Left hindlimb (tissue), 1 donor: ENCODE measurements around the gene TRIM28.

ENCODE experiments used
- DNase-seq: peaks from one replicate; pipeline ENCODE4 v3.0.0-alpha.2; 2018

The TRIM28 gene

DNA sequence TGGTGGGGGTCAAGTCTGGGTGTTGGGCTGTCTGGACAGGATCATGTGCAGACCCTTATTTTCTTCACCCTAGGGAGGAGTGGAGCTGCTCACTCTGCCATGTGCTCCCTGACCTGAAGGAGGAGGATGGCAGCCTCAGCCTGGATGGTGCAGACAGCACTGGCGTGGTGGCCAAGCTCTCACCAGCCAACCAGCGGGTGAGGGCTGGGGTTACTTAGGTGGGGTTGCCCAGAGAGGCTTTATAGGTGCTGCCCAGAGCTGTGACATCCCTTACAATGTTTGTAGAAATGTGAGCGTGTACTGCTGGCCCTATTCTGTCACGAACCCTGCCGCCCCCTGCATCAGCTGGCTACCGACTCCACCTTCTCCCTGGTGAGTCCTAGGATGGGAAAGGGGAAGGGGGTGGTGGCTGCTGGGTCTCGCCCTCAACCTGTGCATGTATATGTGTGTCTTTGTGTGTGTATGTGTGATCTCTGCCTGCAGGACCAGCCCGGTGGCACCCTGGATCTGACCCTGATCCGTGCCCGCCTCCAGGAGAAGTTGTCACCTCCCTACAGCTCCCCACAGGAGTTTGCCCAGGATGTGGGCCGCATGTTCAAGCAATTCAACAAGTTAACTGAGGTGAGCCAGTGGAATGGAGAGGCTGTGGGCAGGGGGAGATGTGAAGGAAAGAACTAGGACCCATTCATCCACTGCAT is 5.9 kb downstream of the TRIM28 start:
- DNase-seq, result no peak

DNA sequence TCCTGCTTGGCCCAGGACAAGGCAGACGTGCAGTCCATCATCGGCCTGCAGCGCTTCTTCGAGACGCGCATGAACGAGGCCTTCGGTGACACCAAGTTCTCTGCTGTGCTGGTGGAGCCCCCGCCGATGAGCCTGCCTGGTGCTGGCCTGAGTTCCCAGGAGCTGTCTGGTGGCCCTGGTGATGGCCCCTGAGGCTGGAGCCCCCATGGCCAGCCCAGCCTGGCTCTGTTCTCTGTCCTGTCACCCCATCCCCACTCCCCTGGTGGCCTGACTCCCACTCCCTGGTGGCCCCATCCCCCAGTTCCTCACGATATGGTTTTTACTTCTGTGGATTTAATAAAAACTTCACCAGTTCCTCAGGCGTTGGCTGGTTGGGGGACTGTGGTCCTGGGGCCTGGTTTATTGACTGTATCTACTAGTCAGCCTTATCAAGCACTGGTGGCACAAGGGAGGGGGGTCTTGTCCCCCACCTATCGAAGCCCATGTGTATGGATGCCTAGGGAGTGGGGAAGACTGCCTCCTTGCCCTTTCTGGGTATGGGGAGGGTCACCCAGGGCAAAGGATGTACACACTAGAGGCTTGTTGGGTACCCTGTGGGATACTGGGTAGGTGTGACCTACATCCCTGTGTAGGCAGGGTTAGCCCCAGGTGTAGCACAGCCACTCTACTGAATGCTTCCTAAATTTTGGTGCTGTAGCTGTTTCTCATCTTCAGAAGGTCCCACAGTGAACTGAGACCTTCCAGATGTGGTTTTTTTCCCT is 6.7 kb downstream of the TRIM28 start:
- DNase-seq, result no peak

DNA sequence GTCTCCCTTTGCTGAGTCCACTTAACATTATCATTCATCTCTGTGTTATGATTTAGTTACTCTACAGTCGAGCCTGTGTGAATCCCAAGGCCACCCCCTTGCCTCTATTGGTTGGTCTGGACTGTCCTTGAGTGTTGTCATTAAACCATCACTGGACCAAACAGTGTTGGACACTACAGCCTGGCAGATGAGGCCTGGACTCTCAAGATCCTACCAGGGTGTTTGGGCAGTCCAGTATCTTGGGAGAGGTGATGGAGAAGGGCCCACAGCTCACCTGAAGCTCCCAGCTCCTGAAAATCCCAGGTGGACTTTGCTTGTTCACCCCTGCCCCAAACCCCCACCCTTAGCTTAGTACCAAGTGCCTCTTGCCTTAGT is 7.2 kb downstream of the TRIM28 start:
- DNase-seq, result no peak

DNA sequence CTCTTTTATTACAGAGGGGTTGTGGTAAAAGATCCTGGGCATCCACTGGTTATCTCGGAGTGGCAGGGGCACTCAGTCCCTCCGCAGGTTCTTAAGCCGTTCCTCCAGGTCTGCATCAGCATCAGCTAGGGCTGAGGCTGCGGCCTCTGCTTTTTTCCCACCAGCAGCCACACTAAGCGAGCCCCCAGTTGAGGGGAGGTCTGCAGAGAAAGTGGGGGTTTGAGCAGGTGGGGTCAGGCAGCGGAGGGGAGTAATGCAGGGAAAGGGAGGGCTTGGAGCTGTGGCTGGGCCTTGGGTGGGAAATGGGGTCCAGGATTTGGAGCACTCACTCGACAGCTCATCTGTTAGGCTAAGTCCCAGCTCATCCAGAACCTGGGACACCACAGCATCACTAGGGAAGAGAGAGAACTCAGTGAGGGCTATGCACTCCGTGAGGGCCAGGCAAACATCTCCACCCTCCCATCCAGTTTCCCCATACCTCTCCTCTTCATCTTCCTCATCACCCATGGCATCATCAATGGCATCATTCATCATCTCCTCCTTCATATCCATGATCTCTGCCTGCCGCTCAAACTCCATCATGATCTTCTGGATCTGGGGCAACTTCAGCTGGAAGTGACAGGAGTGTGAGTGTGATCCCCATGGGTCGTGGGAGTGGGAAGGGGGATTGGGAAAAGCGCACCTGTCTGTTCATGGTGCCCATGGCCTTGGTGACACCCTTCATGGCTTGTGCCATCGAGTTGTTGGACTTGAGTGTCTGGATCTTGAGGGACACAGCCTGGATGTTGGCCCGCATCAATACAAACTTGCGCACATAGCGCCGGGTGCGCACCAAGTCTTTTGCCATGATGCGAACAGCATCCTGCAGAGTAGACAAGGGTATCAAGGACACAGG is 8.0 kb downstream of the TRIM28 start:
- no peak for DNase-seq

DNA sequence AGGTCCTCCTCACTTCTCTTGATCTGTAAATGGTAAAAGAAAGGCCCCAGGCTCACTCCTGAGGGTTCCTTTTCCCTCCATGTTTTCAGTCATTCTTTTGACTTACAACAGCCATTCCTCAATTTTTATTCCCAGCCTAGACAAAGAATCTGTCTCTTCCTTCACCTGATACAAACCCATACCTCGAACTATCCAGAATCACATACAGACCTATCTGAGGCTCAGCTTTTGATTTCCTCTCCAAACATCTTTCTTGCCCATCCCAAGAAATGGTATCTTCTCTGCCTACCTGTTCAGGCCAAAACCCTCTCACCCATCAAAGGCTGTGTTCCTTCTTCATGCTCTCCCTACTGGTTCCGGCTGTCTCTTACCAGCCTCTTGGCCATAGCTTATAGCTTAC is 8.8 kb downstream of the TRIM28 start:
- DNase-seq, result no peak

DNA sequence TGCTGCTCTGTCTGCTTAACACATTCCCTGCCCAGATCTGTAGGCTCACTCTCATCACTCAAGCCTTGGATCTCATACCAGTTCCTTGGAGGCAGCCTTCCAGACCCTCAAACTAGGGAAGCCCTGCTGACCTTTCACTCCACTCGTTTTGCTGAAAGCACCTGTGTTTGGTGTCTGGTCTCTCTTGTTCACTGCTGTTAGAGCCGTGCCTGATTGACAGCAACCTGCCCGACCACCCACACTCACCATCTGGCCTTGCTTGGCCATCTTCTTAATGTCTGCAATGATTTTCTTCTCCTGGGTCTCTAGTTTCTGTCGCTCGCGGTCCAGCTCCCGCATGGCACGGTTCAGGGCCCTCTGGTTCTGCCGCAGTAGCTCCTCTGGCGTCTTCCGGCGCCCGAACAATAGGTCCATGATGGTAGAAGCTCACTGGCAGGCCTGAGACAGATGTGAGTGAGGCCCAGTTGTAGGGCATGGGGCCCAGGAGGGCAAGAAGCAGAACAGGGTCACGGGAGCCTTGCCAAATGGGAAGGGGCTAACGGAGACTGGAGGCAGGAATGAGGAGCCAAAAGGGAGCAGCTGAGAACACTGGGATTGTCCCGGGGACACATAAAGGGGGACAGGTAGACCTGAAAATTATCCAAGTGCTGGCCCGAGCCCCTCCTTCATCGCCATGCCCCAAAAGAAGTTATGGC is 10.1 kb downstream of the TRIM28 start:
- no peak for DNase-seq

DNA sequence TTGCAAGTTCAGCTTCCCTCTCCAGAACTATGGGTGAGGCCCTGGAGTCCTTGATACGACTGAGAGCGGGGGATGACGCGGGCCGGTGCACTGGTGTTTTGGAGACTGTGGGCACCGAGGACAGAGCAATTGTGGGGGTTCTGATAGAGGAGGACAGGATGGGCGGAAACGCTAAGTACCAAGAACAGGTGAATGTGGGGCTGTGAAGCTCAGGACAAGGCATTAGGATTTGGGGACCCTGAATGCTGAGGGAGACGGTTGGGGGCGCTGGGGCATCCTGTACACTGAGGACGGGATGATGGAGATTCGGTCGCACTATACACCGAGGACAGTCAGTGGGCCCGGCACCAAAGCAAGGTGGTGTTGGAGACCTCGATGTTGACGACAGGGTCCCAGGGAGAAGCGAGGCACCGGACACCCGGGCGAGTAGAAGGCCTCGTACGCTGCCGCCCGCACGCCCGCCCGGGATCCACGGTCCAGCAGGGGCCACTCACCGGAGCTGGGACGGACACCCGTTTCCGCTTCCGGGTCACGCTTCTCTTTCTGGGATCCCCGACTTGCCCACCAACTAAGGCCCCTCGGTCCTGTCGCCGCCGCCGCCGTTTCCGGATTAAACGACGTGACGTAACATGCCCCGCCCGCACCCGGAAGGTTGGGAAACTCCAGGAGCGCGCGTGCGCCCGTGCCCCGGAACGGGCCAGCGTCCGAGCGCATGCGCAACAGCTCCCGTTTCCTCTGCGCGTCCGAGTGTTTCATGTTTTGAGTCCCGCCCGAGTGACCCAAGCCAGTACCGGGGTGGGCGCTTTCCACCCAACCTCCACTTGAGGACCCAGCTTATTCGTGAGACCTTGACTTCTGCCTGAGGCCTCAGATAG is 10.9 kb downstream of the TRIM28 start, which contains the start of gene CHMP2A:
CHMP2A (minus strand) TSS at position 612 of the 875 bp plus-strand sequence. CDS start 893 bp downstream, outside the sequence.
- DNase-seq, result peak; percentile 98

DNA sequence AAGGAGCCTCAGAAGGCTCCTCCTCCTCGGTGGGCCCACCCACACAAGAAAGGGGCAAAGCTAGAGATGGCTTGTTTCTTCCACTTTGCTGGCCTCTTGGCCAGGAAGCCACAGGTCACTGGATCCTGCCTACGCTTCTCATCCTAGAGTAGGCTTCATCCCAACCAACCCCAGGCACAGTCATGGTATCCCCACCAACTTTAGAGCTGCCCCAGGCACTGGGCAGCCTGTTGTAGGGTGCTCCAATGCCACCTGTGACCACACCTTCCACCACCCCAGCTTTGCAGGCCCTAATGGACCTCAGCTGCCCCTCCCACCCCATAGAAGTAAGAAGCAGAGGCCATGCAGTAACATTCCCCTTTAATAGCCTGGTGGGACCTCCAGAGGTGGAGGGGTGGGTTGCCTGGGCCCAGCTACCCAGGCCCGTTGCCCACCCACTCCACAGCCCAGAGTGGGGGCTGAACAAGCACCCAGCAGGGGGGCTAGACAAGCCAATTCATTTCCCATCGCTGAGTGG is 11.6 kb downstream of the TRIM28 start:
- DNase-seq, result no peak

DNA sequence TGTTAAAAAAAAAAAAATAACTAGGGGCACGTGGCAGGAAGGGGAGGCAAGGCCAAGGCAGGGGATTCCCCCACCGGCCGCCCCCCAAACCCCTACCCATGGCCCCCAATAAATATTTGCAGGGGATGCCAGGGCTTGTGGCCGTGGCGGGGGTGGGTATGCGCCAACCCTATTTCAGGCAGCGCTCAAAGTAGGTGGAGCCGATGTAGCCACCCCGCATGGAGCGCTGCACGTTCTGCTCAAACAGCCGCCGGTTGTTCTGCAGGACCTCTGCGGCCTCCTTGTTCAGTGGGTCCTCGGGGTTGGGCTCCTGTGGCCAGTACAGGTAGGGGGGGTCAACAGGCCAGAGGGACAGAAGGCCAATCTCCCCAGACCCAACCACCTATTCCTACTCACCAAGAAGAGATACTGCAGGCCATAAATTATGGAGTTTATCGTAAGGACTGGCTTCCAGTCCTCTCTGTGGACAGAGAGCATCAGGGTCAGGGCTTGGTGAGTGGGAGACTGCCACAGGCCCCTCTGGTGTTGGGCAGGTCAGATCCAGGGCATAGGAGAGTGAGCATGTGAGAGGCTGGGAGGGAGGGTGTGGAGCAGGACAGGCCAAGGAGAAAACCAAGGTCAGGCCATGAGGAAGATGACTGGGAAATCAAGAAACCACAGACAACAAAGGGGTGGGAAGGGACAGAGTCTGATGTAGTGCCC is 12.2 kb downstream of the TRIM28 start:
- no peak for DNase-seq

DNA sequence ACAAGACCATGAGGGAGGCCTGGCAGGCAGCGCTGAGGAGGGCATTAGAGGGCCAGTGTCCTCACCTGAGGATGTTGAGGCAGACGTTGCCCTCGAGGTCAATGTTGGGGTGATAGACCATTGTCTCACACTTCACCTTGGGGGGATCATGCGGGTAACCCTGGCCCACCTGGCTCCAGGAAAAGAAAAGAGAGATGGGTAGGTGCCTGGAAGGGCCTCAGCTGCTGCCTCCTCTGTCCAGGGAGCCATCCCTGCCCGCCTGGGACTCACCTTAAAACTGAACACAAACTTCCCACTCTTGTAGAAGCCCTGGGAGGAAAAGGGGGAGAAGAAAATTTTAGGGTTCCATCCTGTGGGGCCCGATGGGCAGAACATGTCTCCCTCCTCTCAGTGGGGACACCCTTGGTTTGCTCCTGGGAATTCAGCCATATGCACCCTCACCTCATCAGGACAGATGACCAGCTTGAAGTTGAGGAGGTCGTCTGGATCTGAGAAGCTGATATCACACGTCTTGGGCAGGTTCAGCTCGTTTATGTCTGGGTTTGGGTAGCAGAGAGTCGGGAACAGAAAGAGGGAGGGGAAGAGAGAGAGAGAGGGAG is 12.9 kb downstream of the TRIM28 start:
- DNase-seq, result no peak

DNA sequence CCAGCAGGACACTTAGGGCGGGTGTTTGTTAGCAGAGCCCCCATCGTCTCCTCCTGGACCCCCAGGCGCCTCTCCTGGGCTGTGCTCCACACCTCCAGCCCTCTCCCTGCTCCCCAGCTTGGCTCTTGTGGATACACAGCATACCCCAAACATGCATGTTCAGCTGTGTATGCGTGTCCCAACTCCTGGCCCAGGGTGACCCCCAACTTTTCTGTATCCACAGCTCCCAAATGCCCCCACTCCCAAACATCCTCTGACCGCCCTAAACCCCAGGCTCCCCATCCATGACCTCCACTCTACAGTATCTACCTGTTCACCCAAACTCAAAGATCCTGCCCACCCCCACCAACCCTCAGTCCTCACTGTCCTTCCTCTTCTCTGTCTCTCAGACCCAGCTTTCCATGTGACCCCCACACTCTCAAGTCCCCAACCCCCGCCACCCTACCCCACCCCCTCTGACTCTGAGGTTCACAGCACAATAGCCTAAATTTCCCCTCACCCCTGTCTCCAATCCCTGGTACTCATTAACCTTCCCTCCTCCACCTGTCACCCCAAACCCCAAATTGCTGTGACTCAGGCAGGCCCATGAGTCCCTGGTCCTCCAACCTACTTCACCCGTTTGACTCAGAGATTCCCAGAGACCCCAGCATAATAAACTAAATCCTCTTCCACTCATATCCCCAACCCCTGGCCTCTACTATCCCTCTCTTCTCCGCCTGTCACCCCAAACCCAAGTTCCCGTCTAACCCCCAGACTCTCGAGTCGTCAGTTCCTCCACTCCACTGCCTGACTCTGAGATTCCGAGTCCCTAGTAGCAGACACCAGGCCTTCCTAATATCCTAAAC is 13.6 kb downstream of the TRIM28 start:
- DNase-seq, result no peak

DNA sequence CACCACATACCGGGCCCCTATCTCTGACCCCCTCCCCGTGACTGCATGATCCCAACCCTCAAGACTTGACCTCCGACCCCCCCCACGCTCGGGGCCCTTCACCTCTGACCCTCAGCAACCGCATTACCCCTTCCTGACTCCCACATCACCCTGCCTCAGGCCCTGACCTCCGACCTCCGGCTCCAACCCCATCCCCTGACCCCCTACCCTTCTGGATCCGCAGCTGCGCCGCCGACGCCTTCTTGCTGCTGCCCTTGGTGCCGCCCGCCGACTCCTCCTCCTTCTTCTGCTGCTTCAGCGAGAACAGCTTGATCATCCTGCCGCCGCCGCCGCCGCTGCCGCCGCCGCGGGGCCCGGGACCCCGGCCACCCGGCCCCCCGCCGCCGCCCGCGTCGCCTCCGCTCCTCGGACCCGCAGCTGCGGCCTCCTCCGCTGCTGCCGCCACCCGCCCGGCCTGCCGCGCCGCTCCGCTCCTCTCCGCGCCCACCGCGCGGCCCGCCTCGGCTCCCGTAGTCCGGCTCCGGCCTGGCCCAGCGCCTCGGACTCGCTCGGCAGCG is 14.3 kb downstream of the TRIM28 start, which contains the start of gene UBE2M:
UBE2M (minus strand) TSS at position 546 of the 557 bp plus-strand sequence; CDS start at position 316, 230 bp downstream.
- no peak for DNase-seq

DNA sequence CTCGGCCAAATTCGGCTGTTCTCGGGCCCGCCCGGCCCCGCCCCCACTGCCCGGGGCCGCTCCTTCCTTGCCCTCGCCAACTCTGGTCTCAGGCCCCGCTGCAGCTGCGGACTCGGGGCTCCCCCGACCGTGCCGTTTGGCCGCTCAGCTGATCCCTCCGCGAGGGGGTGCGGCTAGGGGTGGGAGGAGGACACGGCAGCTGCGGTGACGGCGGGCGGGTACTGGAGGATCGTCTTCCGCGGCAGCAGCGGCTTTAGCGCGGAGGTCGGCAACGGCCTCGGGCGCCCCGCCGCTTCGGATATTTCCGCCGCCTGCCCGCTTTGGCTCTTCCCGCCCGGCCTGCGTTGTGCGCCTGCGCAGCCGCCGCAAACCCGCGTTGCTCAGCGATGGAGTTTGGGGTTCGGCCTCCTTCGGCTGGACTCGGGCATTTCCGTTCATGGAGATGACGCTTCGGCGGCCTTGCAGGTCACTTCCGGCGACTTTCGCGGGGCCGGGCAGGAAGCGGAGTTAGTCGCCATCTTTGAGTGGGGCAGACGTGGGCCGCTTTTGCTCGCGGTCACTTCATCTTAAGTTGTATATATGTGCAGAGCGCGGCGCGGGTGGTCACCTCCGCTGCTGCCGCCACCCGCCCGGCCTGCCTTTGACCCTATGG is 14.9 kb downstream of the TRIM28 start:
- peak; percentile 99 for DNase-seq

DNA sequence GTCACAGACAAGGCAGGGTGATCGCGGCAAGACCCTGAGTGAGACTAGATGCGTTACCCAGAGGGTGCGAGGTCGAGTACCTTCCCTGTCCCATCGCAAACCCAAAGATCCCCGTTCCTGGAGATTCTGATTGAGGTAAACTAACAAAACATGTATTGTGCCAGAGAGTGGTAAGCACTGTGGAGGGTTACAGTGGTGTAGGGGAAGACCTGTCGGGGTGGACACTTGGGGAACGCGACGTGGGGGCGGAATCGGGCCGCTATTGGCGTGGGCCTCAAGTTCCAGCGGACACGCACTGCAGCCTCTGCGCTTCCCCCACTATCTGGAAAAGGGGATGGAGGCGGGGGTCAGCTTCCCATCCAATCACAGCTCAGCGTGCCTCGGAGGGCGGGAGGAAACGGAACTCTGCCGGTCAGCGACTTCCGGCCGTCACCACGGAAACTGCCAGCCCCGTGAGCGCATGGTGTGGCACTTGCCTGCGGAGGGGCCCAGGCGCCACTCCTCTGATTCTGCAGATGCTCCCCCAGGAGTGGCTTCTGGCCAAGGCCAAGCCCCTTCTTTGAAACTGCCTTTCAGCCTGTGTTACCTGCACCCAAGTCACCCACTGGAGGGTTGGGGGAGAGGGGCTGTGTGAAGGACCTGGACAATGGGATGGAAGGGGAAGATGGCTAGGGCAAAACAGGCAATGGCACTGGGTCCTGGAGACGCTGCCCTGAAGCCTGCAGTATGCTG is 15.6 kb downstream of the TRIM28 start:
- peak; percentile 95 for DNase-seq

DNA sequence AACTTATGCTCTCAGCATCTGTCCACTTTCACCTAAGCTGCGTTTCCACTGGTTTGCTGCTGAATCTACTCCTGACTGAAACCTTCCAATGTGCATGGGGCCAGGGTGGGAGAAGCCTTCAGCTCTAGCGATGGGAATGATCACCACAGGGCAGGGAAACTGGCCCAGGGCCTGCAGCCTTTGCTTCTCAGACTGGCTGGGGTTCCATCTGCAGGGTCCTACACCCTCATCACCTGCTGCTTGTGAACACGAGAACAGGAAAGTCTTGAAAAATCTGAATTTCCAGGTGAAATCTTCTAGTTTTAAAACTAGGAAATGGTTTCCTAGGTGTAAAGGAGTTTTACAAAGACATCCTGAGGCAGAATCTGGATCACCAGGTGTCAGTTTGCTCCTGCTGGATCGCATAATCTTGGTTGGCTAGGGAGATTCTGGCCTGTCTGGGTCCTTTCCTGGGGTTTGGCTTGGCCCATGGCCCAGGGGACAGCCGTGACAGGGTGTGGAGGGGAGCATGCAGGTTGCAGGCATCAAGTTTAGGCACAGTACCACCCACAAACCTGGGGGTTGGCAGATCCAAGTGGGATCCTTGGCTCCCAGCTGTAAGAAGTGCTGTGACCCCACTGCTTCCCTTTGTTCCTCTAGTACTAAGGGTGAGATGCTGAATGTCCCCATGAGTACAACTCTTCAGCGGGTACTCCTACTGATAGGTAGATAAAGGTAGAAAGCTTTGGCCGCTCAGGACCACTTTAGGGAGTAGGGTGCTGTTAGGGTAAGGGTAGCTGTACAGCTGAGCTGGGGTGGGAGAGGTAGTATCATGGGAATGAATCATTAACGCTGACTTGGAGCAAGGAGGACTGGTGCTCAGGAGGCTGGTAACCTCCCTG is 16.4 kb downstream of the TRIM28 start:
- peak; percentile 17 for DNase-seq

DNA sequence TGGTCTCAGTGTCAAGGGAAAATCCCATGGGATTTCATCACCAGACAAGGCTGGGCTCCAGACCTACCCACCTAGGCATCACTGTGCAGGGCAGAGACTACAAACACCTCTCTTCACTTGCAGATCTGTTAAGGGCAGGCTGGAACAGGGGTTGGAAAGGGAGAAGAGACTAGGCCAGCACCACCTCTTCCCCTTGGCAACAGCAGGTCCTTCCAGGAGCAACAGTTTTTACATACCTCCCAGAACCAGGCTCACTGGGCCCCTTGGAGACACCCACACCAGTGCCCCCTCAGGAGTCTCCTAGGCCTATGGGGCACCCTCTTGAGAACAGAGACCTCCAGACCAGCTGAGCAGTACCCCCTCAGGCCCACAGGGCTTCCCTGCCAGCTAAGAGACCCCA is 17.1 kb downstream of the TRIM28 start:
- DNase-seq, result no peak
